A673 (cell line): Measurements from ENCODE around the gene LHX4.

Experiments
- CTCF ChIP-seq: fragments of 300-800, 200-600 bp; sonication (generic); conservative IDR thresholded peaks from 2 replicates; pipeline ENCODE4 v1.5.1; 2017; ENCODE audit warnings: low read depth, mild to moderate bottlenecking, antibody characterized with exemption, low read length, moderate library complexity, mixed read lengths
- EZH2 ChIP-seq: fragments of 200-600 bp; sonication (generic); IDR thresholded peaks from 2 replicates; pipeline ENCODE4 v1.6.1; 2017; ENCODE audit warnings: borderline replicate concordance, low read depth, mild to moderate bottlenecking, mixed read lengths, antibody characterized with exemption, low read length; ENCODE audit not compliant: poor library complexity, severe bottlenecking

GRCh38 chr1:180271272-180272255 lies 41.5 kb downstream of the LHX4 start:
- TF ChIP-seq EZH2: no peak
- TF ChIP-seq CTCF: no peak
